HG02885 (cell line): ENCODE measurements around the gene PTPRG.
A peak's percentile ranks its signal among the peaks of the same experiment; 100 is the strongest.

Experiments used
- ATAC-seq: cut with Tn5 transposase; IDR thresholded peaks from one replicate; pipeline ENCODE4 v1.9.1; 2021; ENCODE audit warnings: mild to moderate bottlenecking; ENCODE audit not compliant: unreplicated experiment, poor library complexity

Gene PTPRG

DNA sequence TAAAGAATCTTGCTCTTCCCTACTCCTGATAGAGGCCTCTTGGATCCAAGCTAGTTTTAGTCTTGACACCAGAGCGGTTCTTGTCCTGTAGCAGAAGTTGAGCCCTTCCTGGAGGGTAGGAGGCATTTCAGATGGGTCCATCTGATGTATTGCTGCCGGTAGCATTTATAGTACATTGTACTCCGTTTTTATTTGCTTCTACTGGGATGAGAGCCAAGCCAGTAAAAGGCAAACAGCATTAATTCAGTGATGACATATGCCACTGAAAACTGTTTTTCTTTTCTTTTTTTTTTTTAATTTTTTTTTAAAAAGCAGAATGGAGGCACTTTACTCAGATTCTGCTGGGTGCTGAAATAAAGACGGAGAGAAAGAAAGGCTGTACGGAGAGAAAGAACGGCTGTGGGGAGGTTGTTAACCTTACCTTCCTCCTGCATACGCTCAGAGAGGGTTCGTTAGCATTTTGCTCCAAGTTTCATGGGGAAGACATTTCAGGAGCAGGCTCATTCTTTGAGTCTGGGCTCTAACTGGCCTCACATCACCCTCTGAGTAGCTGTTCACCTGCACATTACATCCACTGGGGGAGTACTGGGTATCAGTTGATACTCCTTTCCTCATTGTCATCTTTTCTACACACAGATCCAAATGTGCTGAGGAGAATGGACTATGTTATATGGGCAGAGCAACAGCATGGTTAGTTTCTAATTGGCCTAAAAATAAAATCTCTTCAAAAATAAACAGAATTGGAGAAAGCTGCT is 650.5 kb downstream of the PTPRG start:
- no peak for ATAC-seq

DNA sequence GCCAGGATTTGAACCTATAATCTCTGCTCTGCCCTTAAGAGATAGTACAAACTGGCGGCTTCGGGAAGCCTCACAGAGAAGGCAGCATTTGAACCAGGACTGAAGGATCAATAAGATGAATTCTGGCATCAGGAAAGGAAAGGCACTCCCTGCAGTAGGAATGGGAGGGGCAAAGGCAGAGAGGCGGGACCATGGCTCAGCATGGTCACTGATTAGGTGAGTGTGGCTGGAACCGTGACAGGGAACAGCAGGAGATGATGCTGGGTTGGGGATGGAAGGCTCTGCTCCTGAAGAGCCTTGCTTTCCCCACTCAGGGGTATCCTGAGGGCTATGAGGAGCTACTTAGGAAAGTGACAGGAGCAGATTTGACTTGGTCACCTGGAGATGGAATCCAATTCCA is 653.5 kb downstream of the PTPRG start:
- ATAC-seq, result no peak

DNA sequence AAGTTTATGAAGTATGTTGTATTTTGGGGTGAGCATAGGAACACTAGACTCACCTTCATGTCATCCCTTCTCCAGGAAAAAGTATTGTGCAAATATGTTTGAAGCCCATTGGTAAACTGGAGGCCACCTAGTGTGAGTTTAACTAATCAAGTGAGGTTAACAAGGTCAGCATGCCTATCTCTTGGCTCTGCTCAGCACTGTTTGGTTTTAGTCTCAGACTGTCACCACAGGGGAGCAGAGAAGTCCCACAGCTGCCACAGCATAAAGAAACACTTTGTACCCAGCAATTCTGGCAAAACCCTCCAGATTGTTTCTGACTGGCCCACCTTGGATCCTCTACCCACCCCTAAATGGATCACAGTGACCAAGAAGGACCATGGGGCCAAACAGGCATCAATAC is 659.2 kb downstream of the PTPRG start:
- no peak for ATAC-seq

DNA sequence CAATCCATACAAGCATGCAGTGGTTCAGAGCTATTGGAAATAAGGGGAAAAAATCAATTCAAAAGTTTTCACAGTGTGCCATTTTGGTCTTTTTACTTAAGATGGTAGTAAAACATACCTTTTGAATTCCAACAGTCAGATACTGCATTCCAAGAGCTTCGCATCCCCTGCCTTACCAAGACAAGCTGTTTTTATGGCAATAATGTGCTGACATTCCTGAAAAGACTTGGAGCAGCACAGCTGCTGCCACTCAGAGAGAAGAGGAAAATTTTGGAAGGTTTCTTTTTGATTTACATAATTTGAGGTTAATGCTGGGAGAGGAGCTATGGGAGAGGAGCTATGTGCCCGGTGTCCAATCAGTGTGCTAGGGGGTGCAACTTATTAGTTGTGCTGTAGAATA is 663.7 kb downstream of the PTPRG start:
- ATAC-seq, result no peak

DNA sequence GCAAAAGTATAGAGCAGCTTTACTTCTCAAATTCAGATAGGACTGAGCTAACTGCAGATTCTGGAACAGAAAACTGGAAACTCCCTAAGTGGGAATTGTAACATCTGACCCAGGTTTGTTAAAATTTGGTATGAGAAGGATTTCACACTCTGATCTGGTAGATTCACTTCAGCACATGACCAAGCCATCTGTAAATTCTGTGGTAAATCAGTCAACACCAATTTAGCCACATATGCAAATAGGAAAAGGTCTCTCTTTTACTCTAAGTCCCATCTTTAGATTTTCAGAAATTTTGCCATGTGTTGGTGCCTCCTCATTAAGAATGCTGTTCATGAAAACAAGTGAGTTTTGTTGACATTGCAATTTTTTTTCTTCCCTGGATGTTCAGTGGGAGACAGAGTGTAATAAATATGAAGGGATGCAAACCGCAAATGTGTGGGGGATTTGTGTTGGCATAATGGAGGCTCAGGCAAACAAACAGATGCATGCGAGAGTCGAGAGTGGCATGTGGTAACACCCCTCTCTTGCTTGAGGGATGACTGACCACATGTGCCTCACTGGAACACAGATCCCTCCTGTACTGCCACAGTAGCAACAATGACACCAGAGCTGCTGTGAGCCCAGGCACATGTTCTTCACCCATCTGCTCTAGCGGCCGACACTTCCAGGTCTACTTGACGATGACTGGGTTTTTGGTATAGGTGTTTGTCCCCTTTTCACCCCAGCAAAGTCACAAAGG is 665.4 kb downstream of the PTPRG start:
- ATAC-seq, result peak; percentile 40

DNA sequence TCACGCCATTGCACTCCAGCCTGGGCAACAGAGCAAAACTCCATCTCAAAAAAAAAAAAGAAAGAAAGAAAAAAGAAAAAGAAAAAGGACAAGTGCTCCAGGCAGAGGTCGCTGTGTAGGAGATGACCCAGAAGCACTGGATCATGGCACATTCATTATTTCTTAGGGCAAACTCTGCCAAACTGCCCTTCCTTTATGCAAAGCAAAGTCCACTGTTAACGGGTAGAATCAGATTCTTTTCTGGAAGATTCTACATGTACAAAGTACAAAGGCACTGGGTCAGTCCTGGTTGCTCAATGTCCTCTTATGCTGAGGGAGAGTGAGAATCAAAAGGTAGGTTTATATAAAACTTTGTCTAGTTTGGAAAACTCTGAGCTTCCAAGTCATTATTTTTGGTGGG is 667.1 kb downstream of the PTPRG start:
- ATAC-seq, result no peak

DNA sequence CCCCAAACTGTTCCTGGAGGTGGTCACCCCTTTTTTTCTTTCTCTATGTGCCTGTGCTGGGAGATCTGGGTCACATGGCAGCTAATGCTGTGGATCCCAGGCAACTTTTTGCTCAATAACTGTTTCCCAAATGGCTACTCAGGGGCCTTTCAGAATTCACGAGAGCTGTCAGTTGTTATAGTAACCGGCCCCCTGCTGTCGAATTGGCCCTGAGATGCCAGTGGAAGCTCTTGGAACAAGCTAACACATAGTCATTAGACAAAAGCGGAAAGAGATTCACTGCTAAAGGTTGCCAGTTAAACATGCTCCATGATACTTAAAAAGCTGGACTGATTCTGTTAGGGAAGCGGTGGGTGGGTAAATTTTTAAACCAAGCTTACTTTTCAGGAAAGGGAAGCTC is 667.8 kb downstream of the PTPRG start:
- no peak for ATAC-seq

DNA sequence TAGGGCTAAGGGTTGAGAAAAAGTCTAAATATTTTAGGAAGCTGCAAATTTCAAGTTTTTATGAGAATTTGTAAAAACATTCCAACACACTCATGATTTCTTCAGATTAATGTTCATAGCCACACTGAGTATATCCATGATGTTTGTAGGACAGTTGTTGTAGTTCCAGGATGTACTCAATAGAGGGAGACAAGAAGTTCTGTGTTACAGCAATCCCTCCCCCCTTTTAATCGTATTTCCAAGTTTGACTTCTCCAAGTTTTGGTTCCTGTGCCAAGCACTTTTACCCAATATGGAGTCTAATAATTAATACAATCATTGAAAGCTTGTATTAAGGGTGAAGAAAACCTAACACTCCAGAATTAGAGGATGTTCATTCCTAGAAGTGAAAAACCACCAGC is 668.5 kb downstream of the PTPRG start:
- no peak for ATAC-seq

DNA sequence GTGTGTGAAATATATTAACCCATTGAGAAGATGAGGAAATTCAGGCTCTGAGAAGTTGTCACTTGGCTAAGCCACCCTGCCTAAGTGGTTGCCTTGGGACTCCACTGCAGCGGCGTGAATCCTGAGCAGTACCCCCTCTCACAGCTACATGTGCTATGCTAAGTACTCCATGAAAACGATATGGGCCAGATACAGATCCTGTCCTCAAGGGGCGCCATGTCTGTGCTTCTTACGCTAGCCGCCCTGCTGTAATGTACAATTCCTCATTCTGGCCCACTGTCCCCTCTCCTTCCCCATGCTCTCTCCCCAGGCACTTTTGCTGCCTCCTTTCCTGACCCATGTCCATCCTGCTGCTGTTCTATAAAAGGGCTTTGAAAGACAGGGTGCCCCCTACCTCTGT is 671.7 kb downstream of the PTPRG start:
- ATAC-seq, result no peak

DNA sequence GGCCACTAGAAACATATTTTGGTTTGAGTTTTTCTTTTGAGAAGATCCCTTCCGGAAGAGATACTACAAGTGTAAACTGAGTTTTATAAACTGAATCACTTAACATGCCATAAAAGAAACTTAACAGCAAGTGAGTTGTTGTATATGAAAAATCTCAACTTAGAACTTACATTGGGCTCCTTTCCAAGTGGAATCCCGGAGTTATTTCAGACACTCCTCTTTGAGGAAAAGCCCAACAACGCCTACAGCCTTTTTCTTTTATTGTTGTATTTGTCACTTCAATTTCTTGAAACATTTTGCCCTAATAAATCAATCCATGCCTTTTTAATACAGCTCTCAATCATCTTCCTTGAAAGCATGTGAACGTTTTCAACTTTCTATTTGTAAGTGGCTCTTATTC is 674.6 kb downstream of the PTPRG start:
- ATAC-seq, result no peak

DNA sequence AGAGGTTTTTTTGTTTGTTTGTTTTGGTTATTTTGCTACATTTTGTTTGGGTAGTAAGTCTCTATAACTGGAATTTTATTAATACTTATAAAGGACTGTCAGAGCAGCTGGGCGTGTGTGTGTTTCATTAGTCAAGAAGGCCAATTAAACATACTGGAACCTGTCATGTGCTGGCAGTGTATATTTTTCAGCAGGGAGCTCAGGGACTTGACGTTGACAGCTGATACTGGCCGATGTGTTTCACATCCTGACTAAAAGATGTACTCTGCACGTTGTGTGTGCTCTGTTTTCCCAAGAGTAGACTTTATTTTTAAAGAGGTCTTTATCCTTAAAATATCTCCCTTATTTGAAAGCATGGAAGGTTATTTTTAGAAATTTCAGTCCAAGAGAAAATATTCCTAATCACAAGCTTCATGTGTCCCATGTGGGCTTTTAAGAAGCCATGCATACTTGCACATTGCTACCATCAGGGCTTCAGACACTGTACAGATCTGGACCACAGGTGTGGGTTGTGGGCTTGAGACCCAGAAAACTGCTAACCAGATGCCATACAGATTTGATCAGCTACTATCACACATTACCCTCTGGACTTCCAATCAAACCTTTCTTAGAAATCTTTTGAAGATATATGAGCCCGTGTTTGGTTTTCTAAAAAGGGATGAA is 676.0 kb downstream of the PTPRG start:
- no peak for ATAC-seq

DNA sequence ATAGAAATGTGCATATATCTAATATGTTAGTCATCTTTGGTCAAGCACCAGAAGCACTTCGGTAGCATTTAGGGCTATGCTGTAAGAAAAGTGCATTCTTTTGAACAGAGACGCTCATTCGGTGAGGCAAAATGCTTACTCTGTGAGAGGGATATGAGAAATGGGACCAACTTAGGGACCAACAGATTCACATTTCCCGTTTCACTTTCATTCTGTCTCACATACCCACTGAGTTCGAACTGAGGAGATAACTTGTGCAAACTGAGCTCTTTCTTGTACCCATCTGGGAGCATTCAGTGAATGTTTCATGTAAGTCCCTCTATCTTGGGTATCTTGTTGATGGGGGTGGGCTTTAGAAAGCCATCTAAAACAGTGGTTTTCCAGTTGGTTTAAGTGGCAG is 676.6 kb downstream of the PTPRG start:
- ATAC-seq, result peak; percentile 91

DNA sequence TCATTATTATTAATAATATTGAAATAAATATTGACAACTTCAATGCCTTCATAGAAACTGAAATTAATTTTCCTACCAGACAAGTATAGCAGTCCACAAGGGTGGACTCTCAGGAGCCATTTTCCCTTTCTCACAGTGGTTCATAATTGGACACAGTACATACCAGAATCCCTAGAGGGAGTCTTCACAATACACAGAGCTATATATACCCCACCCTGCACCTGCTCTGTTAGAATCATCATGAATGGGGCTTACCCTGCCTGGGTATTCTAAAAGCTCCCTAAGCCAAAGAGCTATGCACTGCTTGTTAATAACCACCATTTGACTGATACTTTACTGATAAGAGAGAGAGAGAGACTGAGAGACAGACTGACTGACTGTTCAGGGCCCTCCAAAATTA is 677.1 kb downstream of the PTPRG start:
- peak; percentile 77 for ATAC-seq

DNA sequence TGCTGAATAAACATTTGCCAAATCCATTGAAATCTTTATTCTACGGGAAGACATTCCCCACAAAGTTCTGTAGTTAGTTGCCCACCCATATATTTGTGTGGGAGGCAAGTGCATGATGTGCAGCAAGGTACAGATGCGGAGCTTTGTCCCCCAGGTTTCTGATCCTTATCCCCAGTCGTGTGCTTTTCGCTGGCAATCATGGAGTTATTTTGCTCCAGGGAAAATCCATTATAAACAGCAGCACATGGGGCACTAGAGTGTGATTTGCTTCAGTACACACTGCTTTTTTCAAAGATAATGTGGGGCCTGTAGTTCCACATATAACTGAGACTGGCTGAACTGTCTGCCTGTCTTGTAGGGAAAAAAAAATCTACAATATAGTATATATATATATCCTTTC is 679.9 kb downstream of the PTPRG start:
- no peak for ATAC-seq

DNA sequence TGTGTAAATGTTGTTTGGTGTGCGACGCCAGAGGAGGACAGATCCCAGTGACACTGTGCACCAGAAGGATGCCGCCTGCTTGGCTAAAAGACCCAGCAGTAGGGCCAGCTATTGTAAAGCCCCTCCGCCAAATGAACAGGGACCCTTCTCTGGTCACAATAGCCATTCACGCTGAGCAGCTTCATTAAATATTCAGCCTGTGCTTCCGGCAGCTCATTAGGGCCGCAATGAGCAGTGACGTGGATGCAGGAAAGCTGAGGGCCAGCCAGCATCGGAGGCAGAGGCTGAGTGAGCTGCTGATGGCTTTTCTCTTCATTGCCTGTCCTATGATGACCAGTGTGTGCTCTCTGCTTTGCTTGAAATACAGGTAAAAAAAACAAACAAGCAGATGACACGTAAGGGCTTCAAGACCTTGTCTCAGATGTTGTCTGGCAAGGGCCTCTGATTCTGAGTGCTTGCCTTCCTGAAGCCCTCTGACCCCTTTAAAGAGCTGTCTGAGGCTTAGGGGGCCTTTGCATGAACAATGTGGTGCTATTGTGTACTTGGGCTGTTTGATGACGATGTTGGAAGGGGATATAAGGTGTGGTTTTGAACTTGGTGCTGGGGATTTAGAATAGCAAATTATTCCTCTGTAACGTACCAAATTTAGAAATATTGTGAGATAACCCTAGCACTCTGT is 681.6 kb downstream of the PTPRG start:
- ATAC-seq, result no peak

DNA sequence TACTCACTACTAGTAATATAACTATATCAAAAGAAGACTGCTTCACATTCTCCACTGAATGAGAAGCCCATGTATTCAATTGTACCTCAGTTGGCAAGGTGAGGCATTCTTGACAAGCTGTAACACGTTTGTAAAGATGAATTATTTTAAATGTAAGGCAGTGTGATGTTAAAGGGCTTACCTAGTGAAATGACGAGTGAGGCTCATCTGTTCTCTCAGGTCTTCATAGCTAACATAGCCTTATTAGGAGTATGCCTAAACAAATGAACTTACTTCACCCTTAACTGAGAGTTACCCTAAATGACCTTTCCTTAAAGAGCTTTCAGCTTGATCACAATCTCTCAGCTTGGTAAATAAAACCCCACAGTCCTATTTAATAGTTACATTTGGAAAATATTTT is 684.7 kb downstream of the PTPRG start:
- no peak for ATAC-seq

DNA sequence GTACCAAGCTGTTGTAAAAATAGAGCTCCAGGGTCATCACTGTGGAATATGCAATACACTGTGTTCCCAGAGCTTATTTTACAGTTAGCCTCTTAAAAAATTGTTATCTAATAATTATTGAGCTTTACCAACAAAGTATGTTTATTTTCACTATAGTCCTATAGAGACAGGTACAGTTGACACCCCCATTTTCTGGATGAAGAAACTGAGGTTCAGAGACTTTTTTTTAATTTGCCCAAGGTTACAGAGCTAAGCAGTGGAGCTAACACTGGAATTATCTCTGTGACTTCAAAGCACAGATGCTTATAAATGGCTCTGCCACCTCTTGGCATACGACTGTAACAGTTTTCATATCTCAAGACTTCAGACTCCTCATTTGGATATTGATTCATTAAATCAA is 685.6 kb downstream of the PTPRG start:
- ATAC-seq, result no peak

DNA sequence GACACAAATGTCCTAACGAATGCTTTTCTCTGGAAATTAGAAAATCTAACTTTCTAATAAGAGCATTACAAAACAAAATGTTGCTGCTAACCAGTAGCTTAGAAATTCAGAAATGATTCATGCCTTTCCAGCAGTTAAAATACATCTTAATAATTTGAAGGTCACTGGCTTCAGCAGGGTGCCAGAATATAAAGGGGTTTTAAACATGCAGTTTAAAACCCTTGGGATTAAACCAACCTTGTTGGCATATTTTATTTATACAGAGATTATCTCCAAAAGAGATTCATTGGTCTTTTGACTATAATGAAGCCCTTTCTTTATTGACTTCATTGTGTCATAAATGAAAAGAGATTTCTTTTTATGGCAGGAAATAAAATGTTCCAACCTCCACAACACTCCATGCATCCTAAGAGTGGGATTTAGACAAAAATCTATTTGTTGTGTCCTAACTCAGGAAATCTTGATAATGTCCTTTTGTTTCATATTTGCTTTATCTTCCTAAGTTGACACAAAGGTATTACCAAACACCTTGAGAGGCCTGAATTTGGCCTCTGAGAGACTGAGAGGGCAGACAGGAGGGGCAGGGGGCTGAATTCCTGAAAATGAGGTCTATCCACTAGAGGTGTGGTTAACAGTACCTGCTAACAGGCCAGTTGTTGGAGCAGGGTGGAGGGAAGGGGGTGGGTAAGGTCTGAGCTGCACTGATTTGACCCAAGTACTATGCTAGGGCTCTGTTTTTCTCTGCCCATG is 687.5 kb downstream of the PTPRG start:
- no peak for ATAC-seq

DNA sequence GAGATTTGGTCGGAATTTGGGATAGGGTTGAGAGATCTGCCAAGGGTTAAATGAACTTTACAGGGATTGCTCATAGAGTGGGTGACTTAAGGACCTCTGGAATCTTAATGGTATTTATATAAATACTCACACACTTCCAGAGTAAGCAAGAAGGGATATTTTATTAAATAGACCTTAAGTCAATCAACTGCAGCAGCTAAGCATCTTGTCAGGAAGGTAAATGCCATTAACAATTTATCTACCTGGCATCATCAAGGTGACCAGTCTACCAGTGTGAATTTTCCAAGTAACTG is 688.1 kb downstream of the PTPRG start:
- ATAC-seq, result no peak

DNA sequence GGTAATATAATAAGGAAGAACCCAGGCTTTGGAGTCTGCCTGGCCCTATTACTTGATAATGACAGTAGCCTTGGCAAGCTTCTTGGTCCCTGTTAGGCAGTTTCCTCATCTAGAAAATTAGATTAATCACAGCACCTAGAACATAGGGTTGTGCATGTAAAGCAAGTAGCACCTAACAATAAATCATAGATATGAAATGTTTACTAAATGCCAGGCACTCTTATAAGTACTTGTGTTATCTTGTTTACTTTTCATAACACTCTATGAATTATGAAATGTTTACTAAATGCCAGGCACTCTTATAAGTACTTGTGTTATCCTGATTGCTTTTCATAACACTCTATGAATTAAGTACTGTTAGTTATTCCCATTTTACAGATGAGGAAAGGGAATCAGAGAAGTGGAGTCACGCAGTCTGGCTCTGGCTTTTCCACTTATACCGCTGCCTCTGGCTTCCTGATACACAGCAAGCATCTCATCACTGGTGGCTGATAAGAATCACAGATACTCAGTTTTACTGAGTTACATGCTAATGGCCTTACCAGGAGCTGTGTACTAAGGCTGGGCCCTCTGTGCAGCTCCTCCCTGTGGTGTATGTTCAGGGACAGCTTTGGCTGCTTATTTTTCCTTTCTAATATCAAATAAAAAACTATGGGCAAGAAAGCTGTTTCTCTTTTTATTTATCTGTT is 688.6 kb downstream of the PTPRG start:
- no peak for ATAC-seq
